ENCODE results near the gene CCNL2. TPM values are rescaled to one million over a fixed set of nuclear protein-coding genes. Genes with fewer than 3 reads are reported as not detected.

CCNL2 gene
- polyA plus RNA-seq, 3 donors = 103 to 173 (median 106) TPM

DNA sequence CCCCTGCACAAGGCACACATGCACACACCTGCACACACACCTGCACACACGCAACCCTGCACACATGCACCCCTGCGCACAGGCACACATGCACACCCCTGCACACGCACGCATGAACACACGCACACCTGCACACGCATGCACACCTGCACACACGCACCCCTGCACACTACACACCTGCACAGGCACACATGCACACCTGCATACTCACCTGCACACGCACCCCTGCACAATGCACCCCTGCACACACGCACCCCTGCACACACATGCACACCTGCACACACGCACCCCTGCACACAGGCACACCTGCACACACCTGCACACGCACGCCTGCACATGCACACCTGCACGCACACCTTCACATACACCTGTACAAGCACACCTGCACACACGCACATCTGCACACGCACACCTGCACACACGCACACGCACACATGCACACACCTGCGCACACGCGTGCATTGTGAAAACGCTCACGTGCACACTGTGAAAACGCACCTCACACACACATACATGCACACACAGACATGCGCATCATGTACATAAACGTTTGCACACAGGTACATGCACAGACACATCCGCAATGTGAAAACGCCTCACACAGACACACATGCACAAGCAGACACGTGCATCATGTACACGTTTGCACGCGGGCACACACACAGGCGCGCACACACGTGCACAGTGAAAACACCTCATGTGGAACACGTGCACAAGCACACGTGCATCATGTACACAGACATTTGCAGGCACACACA lies 58.2 kb downstream of the CCNL2 start:
- WGBS, 3 donors = 92 to 93% (median 92%) methylated on average over 36 of the region's 36 CpGs
- H3K27ac ChIP-seq (ENCODE audit: low read depth, low read length) = no peak overlapping the region

DNA sequence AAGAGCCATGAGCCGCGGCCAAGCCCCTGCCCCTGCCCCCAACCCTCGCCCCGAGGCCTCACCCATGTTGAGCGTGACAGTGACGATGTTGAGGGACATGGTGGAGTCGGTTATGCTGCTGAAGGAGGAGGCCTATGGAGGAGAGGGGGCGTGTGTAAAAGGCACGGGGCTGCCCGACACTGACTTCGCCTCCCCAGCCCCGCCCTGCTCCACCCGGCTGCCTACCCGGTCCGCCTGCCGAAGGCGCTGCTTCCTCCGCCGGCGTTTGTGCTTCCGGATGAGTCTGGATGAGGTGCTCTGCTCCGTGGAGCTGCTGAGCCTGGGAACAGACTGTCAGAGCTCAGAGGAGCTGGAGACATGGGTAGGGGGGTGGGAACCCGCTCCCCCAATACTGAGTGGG lies 59.0 kb downstream of the CCNL2 start:
- H3K27ac ChIP-seq (ENCODE audit: low read depth, low read length) = no peak overlapping the region
- WGBS, 3 donors = 91 to 93% (median 93%) methylated on average over 23 of the region's 23 CpGs

DNA sequence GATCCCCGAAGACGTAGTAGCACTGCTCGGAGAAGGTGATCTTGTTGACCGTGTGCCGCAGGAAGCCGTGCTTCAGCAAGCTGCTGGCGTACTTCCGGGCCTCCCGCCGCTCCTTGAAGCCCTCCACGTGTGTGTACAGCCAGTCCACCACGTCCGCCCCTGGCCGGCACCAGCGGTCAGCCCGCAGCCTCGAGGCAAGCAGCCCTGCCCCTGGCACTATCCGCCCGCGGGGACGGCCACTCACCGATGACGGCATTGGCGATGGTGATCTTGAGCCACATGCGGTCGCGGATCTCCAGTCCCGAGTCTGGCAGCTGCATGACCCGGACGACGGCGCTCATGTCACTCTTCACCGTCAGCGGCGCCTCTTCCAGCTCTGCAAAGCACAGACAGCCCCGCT lies 60.9 kb downstream of the CCNL2 start:
- WGBS, 3 donors = 95 to 97% (median 96%) methylated on average over 36 of the region's 36 CpGs
- no peak overlapping the region for H3K27ac ChIP-seq (ENCODE audit: low read depth, low read length)

DNA sequence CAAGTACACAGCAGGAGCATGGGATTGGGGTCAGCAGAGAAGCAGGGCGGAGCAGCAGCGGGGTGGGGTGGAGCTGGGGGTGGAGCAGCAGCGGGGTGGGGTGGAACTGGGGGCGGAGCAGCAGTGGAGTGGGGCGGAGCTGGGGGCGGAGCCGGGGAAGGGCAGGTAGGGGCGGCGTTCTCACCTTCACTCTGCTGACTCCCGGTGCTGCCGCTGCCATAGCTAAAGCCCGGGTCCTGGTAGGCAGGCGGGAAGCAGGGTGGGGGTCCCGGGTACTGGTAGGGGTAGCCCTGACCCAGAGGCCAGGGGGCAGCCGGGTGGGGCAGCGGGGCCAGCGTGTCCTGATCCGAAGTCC lies 61.4 kb downstream of the CCNL2 start:
- H3K27ac ChIP-seq (ENCODE audit: low read depth, low read length) = no peak overlapping the region
- WGBS, 3 donors = 61 to 90% (median 83%) methylated on average over 7 to 18 of the region's 18 CpGs

DNA sequence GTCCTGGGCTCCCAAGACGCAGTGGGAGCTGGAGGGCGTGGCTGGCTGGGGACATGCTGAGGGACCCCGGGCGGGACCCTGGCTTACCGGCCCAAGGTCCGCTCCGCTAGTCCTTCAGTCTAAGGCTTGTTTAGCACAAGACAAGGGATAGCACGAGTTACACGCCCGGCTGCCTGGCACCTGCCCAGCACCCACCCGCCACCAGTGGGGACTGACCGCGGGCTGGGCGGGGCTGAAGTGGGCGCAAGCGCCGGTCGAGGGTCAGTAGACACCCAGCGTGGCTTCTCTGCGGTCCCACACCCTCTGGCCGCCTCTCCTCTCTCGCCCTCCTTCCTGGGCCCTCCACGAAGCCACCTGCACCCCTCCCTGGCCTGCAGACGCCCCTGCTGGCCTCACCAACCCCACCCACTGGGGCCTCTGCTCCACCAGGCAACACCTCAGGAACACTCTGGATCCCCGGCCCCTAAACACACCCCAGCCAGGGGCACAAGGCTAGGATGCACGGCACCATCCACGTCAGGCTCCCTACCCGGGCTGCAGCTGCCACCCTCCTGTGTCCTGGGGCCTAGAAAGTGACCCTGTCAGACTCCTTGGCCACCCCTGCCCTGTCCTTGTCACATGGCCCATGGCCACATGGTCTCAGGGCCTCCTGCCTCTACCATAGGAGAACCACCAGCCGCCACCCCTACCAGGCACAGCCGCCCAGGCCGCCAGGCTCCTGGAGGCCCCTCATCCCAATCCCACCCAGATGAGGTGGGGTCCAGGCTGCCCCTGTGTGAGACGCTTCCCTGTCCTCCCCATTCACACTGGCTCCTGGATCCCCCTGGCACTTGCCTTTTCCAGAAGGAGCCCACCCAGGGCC lies 62.0 kb downstream of the CCNL2 start:
- 94 to 97% (median 95%) methylated on average over 28 to 32 of the region's 32 CpGs for WGBS, 3 donors
- H3K27ac ChIP-seq (ENCODE audit: low read depth, low read length) = no peak overlapping the region

DNA sequence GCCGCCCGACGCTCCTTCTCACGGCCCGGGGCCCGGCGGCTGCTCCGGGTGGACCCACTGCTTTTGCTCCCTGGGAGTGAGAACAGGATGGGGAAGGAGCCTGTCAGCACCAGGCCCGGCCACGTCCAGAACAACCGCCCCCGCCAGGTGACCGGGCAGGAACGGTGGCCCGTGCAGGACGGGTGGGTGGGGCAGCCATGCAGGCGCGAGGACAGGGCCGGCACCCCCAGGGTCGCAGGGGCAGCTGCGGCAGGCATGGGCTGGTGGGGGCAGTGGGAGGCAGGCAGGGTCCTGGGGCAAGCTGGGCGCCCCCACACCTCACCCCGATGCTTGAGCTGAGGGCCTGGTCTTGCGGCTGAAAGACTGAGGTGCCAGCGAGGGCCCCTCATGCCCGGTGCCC lies 62.7 kb downstream of the CCNL2 start:
- WGBS, 3 donors = 93 to 96% (median 95%) methylated on average over 21 to 26 of the region's 26 CpGs
- H3K27ac ChIP-seq (ENCODE audit: low read depth, low read length) = no peak overlapping the region

DNA sequence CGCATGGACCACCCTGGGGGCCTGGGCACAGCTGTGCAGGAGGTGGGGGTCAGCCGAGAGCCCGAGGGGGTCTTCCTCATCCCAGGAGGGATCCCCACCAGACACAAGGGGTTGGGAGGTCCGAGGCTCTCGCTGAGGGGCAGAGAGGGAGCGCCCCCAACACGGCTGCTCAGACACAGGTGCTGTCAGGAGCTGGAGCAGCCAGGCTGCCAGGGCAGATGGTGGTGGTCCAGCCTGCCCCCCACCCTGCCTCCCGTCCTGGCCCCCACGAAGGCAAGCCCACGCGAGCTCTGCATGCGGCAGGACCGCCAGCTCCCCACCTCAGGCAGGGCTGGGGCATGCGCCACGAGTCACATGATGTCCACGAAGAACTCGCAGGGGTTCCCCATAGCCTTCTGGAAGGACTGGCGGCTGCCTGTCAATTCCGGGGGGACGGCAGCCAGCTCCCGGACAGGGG lies 63.3 kb downstream of the CCNL2 start:
- 84 to 91% (median 86%) methylated on average over 20 to 21 of the region's 21 CpGs for WGBS, 3 donors
- H3K27ac ChIP-seq (ENCODE audit: low read depth, low read length) = no peak overlapping the region

Other genes starting within 250 kb of the CCNL2 start
- gene TTLL10, start 225.5 kb downstream of the CCNL2 start, polyA plus RNA-seq = under 1 TPM; 0.13 to 0.98 (median 0.45) TPM
- 1 to 10 TPM in 1 of 3 donors, under 1 TPM in 1, not detected in 1; 0.45 to 1.4 TPM for gene TNFRSF18, start 192.7 kb downstream of the CCNL2 start, polyA plus RNA-seq
- gene TNFRSF4, start 185.2 kb downstream of the CCNL2 start, polyA plus RNA-seq = 10 to 100 TPM in 2 of 3 donors, 1 to 10 TPM in 1; 1.4 to 13.9 (median 11.4) TPM
- gene SDF4, start 167.3 kb downstream of the CCNL2 start, polyA plus RNA-seq = 100 to 1,000 TPM in 2 of 3 donors, 10 to 100 TPM in 1; 93.9 to 148 (median 101) TPM
- gene B3GALT6, start 167.1 kb downstream of the CCNL2 start, polyA plus RNA-seq = 10 to 100 TPM in 1 of 3 donors, 1 to 10 TPM in 2; 8.9 to 13.0 (median 8.9) TPM
- gene C1QTNF12, start 152.6 kb downstream of the CCNL2 start, polyA plus RNA-seq = 1 to 10 TPM in 2 of 3 donors, under 1 TPM in 1; 0.53 to 6.1 (median 3.5) TPM
- 10 to 100 TPM; 25.8 to 45.1 (median 39.5) TPM for gene UBE2J2, start 125.5 kb downstream of the CCNL2 start, polyA plus RNA-seq
- 1 to 10 TPM; 1.7 to 6.6 (median 4.9) TPM for gene SCNN1D, start 118.9 kb downstream of the CCNL2 start, polyA plus RNA-seq
- 10 to 100 TPM; 14.5 to 35.7 (median 27.5) TPM for gene ACAP3, start 91.4 kb downstream of the CCNL2 start, polyA plus RNA-seq
- gene PUSL1, start 90.7 kb downstream of the CCNL2 start, polyA plus RNA-seq = 10 to 100 TPM in 2 of 3 donors, 1 to 10 TPM in 1; 6.6 to 13.5 (median 12.8) TPM
- gene INTS11, start 74.7 kb downstream of the CCNL2 start, polyA plus RNA-seq = 100 to 1,000 TPM in 1 of 3 donors, 10 to 100 TPM in 2; 92.8 to 117 (median 98.6) TPM
- gene CPTP, start 74.5 kb downstream of the CCNL2 start, polyA plus RNA-seq = 10 to 100 TPM; 12.3 to 17.4 (median 16.5) TPM
- gene TAS1R3, start 68.1 kb downstream of the CCNL2 start, polyA plus RNA-seq = under 1 TPM; 0.10 to 0.45 (median 0.19) TPM
- gene DVL1, start 49.9 kb downstream of the CCNL2 start, polyA plus RNA-seq = 10 to 100 TPM; 42.5 to 54.5 (median 48.9) TPM
- 100 to 1,000 TPM in 1 of 3 donors, 10 to 100 TPM in 2; 11.7 to 104 (median 82.1) TPM for gene MXRA8, start 40.8 kb downstream of the CCNL2 start, polyA plus RNA-seq
- gene AURKAIP1, start 24.1 kb downstream of the CCNL2 start, polyA plus RNA-seq = 100 to 1,000 TPM; 129 to 240 (median 165) TPM
- gene MRPL20, start 8.0 kb upstream of the CCNL2 start, polyA plus RNA-seq = 100 to 1,000 TPM; 110 to 228 (median 190) TPM
- 10 to 100 TPM in 2 of 3 donors, 1 to 10 TPM in 1; 9.9 to 25.5 (median 10.6) TPM for gene ANKRD65, start 21.9 kb upstream of the CCNL2 start, polyA plus RNA-seq
- 10 to 100 TPM in 2 of 3 donors, 1 to 10 TPM in 1; 7.8 to 53.1 (median 42.1) TPM for gene VWA1, start 36.4 kb upstream of the CCNL2 start, polyA plus RNA-seq
- 10 to 100 TPM in 1 of 3 donors, 1 to 10 TPM in 1, under 1 TPM in 1; 0.34 to 10.3 (median 2.2) TPM for gene ATAD3C, start 50.4 kb upstream of the CCNL2 start, polyA plus RNA-seq
- 10 to 100 TPM; 13.6 to 27.5 (median 14.2) TPM for gene ATAD3B, start 72.4 kb upstream of the CCNL2 start, polyA plus RNA-seq
- gene ATAD3A, start 112.8 kb upstream of the CCNL2 start, polyA plus RNA-seq = 10 to 100 TPM; 12.9 to 23.1 (median 14.2) TPM
- gene TMEM240, start 141.3 kb upstream of the CCNL2 start, polyA plus RNA-seq = 1 to 10 TPM in 2 of 3 donors, under 1 TPM in 1; 0.85 to 4.3 (median 2.1) TPM
- gene SSU72, start 175.5 kb upstream of the CCNL2 start, polyA plus RNA-seq = 100 to 1,000 TPM in 2 of 3 donors, 10 to 100 TPM in 1; 63.1 to 139 (median 133) TPM
- gene FNDC10, start 200.8 kb upstream of the CCNL2 start, polyA plus RNA-seq = 1 to 10 TPM in 1 of 3 donors, under 1 TPM in 2; 0.52 to 2.2 (median 0.70) TPM
- gene MIB2, start 216.2 kb upstream of the CCNL2 start, polyA plus RNA-seq = 10 to 100 TPM; 37.0 to 65.3 (median 41.8) TPM
- gene MMP23B, start 232.8 kb upstream of the CCNL2 start, polyA plus RNA-seq = 10 to 100 TPM in 1 of 3 donors, 1 to 10 TPM in 1, under 1 TPM in 1; 0.89 to 24.4 (median 3.4) TPM

Measured in adipose tissue (tissue), 3 donors.